HG02571 (cell line): Measurements from ENCODE around the gene DOCK9.
"Not testable (repeated sequence)": the region's sequence is repeated elsewhere in the genome, so short reads cannot be mapped to it uniquely, and the experiment has no call there.

Experiments used
- ATAC-seq: cut with Tn5 transposase; IDR thresholded peaks from one replicate; pipeline ENCODE4 v1.9.1; 2021; ENCODE audit warnings: mild to moderate bottlenecking, moderate library complexity; ENCODE audit not compliant: unreplicated experiment

The DOCK9 gene

DNA sequence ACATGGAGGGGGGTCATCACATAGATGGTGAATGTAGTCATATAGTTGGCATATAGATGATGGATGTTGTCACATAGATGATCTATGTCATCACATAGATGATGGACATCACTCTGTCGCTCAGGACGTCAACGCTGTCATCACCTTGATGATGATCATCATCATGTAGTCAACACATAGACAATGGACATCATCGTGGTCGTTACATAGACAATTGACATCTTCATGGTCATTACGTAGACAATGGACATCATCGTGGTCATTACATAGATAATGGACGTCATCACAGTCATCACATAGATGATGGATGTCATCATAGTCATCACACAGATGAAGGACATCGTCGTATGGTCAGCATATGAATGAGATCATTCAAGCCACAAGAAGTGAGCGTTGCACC is 196.8 kb downstream of the DOCK9 start:
- no peak for ATAC-seq

DNA sequence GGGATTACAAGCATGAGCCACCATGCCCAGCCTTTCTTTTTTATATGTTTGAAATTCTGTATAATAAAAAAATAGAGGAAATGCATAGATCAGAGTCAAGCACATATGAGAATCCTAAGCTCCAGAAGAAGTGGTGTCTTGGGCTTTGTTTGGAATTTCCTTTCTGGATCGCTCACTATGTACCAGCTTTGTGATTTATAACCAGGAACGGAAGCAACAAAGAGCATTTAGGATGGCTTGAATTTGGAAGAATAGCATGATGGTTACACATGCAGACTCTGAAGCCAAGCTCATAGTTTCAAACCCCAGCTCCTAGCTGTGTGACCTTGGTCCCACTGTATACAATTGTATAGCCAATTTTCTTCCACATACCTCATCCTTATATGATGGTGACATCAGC is 197.4 kb downstream of the DOCK9 start:
- no peak for ATAC-seq

DNA sequence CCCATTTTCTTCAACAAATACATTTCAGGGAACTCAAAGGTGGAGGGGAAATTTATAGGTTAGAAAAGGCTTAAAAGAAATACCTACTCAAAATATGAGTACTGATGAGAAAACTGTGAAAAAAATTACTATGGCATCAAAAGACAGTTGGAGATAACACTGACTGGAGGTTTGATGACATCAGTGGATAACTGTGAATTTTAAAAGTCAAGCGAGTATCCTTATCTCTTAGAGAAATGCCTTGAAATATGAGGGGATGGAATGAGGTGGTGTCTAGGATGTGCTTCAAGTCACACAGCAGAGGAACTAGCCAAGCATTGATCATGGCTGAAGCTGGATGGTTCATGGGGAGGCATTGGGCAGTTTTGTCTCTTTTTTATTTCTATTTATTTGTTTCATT is 198.2 kb downstream of the DOCK9 start:
- no peak for ATAC-seq

DNA sequence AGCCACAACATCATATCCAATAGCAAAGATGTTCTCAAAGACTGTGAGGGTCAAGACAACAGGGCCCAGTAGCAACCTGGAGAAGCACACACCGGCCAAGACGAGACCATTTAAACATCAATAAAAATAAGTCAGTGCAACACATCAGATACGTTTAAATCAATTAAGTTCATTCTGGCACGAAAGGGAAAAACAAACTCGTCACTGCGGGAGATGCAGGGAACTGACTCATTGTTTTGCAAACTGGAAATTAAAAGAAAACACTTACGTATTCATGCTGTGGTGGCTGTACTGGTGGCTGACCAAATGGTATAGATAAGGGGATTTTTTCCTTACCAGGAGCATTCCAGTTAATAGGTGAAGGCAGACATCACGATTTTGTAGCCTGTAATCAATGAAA is 199.1 kb downstream of the DOCK9 start:
- ATAC-seq = no peak

DNA sequence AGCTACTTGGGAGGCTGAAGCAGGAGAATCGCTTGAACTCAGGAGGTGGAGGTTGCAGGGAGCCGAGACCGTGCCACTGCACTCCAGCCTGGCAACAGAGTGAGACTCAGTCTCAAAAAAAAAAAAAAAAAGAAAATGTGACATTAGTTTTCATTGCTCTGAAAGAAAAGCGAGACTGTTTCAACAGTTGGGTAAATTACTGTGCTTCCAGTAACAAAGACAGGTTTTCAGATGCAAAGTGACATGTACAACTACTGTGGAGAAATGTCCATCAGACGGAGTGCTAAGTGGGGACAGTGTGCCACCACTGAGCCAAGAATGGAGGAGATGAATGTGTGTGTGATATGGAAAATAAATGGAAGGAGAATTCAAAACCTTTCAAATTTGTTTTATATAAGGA is 201.2 kb downstream of the DOCK9 start:
- ATAC-seq = no peak

DNA sequence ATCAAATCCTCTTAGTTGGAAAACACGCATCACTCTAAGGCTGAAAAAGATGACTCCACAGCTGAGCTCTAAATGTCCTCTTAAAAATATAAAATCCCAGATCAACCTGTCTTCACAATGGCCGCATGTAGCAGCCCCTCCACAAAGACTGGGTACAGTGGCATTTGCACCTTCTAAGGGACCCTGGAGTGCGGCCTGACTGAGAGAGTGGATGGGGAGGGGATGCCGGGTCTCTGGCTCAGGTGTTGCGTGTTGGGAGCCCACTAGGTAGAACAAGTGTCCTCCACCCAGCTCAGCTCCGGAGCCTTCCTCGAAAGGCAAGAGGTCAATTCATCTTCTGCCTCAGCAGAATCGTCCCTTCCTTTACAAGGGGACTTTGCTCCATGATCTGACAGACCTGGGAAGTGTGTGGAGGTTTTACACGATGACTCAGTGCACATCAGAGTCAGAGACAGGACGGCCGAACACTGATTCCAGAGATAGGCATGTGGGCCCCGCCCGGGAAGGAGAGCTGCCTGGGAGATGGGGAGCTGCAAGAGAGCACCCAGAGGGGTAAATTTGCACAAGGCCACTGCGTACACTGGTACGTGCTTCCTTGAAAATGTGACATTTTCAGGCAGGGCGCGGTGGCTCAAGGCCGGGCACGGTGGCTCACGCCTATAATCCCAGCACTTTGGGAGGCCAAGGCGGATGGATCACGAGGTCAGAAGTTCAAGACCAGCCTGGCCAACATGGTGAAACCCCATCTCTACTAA is 201.8 kb downstream of the DOCK9 start:
- no peak for ATAC-seq

DNA sequence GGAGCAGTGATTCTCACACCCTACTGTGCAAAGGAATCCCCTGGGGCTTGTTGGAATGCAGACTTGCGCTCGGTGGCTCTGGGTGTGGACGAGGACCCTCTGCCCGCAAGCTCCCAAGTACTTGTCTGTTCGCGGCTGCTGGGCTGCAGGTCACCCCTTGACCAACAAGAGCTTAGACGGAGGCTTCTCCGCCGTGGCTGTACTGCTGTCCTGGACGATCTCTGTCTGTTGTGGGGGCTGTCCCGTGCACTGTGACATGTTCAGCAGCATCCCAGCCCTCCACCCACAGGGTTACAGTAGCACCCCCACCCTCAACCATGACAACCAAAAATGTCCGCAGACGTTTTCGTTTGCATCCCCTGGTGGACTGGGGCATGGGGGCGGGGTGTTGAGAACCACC is 202.5 kb downstream of the DOCK9 start:
- no peak for ATAC-seq

DNA sequence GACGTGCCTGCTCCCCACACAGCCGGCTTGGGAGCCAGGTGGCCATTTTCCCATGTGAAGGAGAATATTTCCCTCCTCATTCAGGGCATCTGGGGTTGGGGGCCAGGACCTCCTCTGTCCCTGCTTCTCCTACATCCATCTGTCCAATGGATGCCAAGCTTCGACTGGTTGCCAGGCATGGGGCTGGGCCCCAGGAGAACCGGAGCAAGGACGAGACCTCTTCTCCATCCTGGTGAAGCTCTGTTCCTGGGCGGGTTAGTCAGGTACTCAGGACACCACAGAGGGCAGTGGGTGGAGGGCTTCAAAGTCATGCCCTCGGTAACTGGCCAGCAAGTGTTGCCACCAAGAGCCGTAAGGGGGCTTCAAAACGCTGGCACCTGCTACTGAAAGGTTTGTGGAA is 203.1 kb downstream of the DOCK9 start:
- ATAC-seq = no peak

DNA sequence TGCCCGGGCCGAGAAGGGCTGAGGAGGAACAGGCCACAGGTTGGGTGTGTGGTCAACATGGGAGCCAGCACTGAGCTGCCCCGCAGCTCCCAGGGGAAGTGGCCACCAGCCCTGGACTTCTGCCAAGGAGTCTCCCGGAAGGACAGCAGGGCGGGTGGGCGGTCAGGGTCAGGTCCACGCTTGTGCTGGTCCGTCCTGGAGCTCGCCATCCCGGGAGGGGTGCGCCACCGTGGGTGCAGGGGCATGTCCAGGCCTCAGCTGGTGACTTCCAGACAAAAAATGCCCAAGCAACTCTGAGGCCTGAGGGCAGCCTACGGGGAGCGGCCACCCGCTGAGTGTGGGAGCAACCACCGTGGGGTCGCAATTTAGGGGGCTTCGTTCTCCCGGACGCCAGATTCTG is 203.9 kb downstream of the DOCK9 start:
- ATAC-seq = no peak

DNA sequence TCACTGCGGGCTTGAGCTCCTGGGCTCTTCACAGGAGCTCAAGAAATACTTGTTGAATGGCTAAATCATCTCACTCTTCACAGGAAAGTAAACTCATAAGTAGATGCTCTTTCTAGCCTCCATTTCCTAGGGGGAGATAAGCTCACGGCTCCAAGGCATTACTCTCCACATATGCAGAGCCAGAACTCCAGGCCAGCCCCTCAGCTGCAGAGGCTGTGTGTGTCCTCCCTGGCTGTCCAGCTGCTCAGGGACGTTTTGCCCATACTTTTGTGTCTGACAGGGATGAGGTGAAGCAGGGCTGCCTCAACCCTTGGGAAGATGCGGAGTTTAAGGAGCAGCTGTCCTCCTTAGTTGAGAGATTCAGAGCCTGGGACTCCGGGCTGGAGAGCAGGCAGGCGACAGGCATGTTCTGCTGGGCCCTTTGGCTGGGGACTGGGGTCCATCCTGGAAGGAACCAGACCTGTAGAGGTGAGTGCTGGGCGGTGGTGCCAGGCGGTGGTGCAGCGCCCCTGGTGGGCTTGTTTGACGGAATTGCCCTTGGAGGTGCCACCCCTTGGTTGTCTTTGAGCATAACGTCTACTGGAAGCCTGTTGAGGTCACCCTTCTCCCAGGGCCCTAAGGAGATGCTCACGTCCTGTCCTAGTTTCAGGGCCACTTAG is 204.9 kb downstream of the DOCK9 start:
- no peak for ATAC-seq

DNA sequence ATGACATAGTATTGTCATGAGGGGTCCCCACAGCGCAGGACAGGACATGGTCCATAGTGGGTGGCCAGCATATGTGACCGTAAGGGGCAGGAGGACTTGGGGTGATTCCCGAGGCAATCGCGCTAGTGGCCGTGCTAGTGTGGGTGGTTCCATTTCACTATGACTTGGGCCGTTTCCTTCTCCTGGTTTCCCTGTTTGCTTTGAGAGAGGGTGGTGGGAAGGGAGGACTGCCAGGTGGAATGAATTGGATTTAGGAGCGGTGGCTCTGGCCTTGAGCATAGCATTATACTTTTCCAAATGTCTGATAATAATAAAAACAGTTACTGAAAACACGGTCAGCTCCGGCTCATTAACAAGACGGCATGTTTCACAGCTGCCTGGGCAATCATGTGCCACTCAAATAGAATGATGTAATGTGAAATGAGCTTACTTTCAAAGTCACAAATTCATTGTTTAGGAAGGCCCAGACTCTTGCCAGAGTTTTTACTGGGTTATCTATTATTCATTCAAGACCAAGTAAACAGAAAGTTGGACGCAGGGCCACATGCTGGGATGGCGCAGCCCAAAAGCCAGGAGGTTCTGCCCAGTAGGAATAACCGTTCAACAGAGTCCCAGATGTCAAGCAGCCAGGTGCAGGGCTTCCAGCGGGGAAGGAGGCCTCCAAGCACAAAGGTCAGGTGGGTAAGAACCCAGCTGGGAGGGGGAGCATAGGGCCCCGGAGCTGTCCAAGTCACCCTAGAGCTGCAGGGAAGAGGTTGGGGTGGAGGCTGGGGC is 205.8 kb downstream of the DOCK9 start:
- ATAC-seq = no peak

DNA sequence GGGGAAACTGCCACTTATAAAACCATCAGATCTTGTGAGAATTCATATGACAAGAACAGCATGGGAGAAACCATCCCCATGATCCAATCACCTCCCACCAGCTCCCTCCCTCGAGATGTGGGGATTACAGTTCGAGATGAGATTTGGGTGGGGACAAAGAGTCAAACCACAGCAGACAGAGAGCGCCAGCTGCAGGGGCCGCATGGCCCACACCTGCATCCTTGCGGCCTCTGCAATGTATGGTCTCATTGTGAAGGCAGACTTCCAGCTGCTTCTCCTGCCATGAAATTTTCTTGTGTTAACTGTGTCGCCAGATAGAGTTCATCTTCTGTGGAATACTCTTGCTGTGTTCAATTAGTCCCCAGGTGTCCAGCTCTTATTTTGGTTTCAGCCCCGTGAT is 208.1 kb downstream of the DOCK9 start:
- no peak for ATAC-seq

DNA sequence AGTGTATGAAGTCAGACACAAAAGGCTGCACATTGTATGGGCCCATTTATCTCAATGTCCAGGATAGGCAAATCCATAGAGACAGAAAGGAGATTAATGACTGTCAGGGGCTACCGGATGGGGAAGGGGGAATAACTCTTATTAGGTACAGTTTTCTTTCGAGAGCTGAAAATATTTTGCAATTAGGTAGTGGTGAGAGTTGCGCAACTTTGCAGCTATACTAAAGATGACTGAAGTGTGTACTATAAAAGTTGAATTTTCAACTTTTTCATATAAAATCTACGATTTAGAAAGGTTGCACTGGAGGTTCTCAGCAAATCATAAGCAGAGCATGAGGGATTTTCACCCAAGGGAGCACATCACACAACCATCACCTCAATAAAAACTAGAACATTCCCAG is 209.3 kb downstream of the DOCK9 start:
- ATAC-seq = no peak

DNA sequence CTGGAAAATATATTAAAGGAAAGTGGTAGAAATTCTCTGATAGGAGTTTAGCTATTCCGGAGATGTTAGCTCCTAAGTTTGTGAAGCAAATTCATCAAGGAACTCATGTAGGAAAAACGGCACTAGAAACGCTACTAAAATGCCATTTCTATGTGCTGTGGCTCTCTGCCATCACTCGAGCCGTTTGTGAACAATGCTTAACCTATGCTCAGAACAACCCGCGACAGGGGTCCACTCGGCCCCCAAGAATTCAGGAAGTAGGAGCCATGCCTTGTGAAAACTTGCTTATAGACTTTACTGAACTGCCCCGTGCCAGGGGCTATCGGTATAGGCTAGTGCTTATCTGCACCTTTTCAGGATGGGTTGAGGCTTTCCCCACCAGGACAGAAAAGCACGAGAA is 211.2 kb downstream of the DOCK9 start:
- ATAC-seq = no peak

DNA sequence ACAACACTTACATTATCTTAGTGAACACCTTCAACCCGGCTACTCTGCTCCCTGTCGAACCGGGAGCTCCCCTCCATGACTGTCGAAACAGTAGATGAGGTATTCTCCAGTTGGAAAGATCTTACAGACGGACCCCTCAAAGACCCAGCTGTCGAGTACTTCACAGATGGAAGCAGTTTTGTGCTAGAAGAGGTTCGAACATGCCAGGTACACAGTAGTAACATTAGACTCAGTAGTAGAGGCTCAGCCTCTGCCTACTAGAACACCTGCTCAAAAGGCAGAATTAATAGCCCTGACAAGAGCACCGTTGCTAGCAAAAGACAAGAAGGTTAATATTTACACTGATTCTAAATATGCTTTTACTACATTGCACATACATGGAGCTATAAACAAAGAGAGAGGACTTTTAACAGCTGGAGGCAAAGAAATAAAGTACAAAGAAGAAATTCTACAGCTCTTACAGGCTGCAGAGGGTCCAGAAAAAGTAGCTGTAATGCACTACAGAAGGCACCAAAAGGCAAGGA is 211.8 kb downstream of the DOCK9 start:
- ATAC-seq = no peak

DNA sequence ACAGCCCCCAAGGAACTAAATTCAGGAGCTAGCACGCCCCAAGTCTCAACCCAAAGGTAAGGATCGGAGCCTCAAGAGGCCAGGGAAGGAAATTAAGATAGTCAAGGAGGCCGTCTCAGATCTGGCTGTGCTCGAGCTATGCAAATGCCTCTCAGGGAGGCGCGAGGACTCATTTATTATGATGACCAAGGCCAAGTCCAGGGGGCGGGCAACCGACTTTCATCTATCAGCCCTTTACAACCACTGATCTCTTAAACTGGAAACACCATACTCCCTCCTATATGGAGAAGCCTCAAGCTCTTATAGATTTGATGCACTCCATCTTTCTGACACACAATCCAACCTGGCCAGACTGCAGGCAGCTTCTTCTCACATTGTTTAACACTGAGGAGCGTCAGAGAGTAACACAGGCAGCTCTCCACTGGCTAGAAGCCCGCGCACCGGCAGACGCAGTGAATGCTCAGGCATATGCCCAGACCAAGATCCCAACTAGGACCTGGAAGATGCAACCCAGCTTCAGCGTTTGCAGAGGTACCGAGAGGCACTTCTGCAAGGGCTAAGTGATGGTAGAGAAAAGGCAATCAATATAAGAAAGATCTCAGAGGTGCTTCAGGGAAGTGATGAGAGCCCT is 215.8 kb downstream of the DOCK9 start:
- peak; percentile 37 for ATAC-seq

DNA sequence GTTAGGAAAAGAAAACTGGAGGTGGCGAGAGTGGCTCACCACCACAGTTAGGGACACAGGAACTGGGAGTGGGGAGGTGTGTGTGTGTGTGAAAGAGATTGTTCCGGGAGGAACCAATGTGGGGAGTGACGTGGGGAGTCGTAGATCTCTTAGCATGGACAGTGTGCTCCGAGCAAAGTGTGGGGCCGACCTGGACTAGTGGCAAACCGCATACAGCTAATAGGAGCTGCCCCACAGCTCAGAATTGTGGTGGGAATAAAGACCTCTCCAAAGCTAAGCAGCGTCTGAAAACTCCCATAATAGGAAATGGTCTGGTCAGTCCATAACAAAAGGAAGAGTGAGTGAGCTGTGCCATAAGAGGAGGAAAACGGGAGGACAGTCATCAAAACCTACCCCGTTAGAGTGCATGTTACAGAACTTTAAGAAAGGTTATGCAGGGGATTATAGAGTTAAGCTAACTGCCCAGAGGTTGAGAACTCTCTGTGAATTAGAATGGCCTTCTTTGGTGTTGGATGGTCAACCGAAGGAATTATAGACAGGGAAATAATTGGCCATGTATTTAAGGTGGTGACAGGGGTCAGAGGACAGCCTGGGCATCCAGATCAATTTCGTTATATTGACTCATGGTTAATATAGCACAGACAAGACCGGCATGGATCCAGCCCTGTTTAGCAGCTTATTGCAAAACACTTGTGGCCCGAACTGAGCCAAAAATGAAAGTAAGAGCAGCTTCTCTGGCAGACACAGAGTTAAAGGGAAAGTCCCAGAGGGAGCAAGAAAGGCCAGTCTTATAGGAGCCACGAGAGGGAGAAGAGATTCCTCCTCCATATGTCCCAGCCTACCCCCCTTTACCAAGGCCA is 216.5 kb downstream of the DOCK9 start:
- ATAC-seq = peak; percentile 93

DNA sequence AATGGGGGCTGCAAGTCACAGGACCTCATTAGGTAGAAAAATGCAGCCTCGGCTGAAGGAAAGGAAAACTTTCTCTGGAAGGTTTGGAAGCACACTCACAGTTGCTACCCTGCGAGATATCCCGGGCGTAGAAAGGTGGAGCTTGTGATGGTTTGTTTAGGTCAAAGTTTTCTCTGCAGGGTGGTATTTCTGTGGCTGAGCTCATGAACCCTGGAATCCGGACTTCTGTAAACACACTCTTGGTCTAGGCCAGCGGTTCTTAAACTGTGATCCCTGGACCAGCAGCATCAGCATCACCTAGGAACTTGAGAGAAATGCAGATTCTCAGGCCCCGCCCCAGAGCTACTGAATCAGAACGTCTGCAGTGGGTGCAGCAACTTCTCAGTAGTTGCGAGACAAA is 222.1 kb downstream of the DOCK9 start:
- ATAC-seq = no peak

DNA sequence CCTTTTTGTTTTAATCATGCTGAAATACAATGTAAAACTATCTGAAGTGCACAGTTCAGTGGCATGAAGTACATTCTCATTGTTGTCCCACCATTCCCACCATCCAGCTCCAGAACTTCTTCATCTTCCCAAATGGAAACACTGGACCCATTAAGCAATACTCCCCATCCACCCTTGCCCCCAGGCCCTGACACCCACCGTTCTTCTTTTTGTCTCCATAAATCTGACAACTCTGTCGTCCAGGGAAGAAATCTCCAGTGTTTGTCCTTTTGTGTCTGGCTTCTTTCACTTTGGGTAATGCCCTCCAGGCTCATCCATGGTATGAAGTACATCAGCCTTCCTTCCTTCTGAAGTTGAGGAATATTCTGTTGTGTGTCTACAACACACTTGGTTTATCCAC is 222.7 kb downstream of the DOCK9 start:
- no peak for ATAC-seq

DNA sequence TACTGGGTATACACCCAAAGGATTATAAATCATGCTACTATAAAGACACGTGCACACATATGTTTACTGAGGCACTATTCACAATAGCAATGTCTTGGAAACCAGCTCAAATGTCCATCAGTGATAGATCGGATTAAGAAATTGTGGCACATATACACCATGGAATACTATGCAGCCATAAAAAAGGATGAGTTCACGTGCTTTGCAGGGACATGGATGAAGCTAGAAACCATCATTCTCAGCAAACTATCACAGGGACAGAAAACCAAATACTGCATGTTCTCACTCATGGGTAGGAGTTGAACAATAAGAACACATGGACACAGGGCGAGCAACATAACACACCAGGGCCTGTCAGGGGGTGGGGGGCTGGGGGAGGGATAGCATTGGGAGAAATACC is 223.4 kb downstream of the DOCK9 start:
- ATAC-seq = not testable (repeated sequence)
